GM21717 (cell line): ENCODE measurements around the gene DAGLB.
"Not testable (repeated sequence)": the region's sequence is repeated elsewhere in the genome, so short reads cannot be mapped to it uniquely, and the experiment has no call there.

Experiments used
- ATAC-seq: cut with Tn5 transposase; IDR thresholded peaks from one replicate; pipeline ENCODE4 v1.9.1; 2021; ENCODE audit warnings: mild to moderate bottlenecking, moderate library complexity; ENCODE audit not compliant: unreplicated experiment

The DAGLB gene

GRCh38 chr7:6401536-6401935 is 46.2 kb downstream of the DAGLB start:
- no peak for ATAC-seq

DNA sequence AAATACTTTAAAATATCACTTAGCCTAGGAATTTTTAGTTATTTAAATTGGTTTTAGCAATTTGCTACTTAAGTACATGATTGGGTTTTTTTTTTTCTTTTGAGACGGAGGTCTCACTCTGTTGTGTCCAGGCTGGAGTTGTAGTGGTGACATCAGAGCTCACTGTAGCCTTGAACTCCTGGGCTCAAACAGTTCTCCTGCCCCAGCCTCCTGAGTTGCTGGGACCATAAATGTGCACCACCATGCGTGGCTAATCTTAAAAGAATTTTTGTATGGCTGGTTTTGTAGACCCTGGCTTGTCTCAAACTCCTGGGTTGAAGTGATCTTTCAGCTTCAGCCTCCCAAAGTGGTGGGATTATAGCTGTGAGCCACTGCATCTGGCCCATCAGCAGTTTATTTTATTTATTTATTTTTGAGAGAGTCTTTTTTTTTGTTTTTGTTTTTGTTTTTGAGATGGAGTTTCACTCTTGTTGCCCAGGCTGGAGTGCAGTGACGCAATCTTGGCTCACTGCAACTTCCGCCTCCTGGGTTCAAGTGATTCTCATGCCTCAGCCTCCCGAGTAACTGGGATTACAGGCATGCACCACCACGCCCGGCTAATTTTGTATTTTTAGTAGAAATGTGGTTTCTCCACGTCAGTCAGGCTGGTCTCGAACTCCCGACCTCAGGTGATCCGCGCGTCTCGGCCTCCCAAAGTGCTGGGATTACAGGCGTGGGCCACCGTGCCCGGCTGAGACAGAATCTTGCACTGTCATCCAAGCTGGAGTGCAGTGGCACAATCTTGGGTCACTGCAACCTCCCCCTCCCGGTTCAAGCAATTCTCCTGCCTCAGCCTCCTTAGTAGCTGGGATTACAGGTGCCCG is 47.3 kb downstream of the DAGLB start:
- ATAC-seq, result not testable (repeated sequence)

DNA sequence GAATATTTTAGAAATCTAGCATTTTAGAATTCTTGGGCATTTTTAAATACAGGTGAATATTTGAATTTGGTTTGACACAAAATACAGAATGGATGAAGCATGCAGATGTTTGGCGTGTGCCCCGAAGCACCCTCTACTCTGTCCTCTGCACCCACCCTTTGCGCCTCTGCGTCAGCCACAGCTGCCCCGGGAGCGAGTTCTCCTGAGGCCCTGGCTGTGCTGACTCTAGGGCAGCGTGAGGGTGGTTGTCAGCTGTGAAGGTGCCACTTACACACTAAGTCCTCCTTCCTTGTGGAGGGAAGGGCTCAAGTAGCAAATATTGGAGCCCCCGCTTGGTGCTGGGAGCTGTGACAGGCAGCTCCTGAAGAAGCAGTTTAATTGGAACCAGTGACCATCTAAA is 48.4 kb downstream of the DAGLB start:
- ATAC-seq, result no peak

DNA sequence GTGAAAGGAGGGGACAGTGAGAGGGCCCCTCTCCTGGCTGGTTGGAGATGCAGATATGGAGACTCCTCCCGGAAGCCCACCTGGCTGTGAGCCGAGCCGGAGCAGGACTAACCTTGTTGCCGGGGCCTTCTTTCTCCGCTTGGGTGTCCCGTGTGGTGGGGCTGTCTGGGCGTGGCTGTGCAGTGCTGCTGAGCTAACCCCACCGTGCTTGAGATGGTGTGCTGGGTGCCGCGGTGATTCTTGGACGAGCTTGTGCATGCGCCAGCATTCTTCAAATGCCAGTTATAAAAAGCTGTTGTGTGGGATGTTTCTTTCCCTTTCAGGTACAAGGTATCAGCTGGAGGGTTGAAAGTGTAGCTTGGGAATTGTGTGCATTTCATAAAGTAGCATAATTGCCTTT is 48.8 kb downstream of the DAGLB start:
- ATAC-seq, result no peak

DNA sequence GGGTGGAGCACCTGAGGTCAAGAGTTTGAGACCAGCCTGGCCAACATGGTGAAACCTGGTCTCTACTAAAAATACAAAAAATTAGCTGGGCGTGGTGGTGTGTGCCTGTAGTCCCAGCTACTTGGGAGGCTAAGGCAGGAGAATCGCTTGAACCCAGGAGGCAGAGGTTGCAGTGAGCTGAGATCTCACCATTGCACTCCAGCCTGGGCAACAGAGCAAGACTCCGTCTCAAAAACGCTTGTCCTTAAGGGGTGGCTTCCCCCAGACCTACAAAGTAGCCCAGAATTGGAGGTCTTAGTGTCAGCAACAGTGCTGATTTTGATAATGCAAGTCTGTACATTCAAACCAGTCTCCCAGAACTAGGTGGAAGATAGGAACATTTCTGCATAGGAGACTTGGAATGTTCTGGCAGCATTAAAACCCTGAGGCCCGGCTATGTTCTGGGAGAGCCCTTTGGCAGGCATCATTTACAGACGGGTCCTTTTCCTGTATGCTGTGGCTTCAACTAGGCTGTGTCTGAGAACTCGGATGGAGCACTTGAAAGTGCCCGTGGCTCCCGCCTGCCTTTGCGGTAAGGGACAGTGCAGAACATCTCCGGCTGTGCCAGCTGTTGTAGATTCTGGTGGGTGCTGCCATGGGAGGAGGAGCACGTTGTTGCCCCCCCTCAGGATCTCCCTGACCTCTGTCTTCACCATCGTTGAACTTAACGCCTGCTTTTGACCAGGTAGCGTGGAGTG is 49.8 kb downstream of the DAGLB start:
- ATAC-seq, result not testable (repeated sequence)

GRCh38 chr7:6395898-6396595 is 51.7 kb downstream of the DAGLB start:
- no peak for ATAC-seq

- ATAC-seq, result no peak
These were observed 53.6 kb downstream of the DAGLB start for GRCh38 chr7:6394114-6394513.

- no peak for ATAC-seq
These were observed 54.1 kb downstream of the DAGLB start for GRCh38 chr7:6393667-6394056.

DNA sequence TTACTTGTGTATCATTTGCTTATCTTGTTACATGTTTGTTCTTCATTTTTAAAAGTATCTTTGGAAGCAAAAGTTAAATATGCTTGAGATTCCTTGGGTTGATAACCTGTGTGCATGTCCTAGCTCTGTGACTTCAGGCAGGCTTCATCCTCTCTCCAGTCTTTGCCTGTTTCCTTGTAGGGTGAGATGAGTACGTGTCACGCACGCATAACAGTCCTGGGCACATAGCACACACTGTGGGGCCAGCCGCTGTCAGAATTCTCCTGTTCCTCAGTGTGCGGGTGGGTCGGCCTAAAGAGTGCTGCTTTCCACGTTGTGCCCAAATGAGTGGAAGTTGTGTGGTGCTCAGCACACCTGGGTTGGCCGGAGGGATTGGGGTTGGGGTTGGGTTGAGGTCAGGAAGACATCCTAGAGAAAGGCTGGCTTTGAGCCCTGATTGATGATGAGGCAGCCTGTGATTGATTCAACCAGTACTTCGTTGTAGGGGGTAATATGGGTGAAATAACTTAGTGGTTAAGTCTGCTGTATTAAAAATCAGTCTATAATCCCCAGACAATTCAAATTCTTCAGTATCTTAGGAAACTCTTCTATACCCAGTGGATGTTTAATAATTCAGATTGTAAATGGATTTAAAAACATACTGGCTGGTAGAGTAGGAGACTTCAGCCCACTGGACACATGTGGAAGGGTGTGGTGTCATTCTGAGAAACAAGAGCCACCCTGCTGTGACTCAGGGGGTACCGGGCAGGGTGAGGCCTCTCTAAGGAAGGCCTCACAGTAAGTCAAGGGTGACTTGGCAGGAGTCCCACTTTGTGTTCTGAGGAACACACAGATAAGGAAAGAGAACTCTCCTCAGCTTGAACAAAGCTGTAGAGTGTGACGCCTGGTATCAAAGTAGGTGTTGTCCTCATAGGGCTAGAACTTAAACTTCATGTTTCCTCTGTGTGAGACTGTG is 54.8 kb downstream of the DAGLB start:
- ATAC-seq, result no peak

GRCh38 chr7:6389728-6390127 is 58.0 kb downstream of the DAGLB start:
- no peak for ATAC-seq

- no peak for ATAC-seq
These were observed 59.9 kb downstream of the DAGLB start for GRCh38 chr7:6387734-6388294.

DNA sequence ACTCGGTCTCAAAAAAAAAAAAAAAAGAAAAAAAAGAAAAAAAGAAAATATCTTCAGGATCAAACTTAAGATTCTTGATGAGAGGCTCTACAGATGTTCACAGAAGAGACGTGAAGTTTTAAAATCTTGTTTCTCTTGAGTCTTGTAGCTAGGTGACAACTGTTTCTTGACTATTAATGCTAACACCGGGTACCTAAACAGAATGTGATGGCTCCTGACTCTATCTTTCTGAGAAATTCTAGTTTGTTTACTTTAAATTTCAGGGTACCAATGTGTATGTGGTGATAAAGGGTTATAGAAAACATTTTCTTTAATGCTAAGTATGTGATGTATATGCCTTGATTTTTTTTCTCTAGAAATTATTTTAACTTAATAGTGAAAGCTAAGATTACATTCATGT is 61.0 kb downstream of the DAGLB start:
- ATAC-seq, result no peak

DNA sequence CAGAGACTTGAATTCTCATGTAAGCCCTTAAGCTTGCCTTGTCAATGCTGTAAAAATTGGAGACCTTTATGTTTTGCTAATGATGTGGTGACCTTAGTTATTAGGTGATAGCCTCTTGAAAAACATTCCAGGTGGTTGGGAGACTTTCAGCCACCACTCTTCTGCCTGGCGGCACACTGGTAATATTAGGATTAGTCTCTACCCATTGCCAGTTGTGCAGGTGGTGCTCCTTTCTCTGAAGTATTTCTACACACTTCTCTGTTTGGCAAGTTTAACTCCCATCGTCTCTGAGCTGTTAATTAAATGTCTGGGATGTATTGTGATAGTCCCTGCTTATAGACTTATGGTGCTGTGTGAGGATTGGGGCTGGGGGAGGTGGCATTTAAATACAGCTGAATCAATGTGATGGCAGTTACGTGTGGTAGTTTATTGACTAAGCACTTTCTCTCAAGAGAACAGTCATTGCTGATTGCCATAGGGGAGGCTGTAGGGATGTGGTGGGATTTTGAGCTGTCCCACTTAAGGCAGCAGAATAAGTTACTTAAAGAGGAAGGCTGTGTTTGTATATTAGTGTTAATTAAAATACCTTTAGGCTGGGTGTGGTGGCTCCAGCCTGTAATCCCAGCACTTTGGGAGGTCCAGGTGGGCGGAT is 61.7 kb downstream of the DAGLB start:
- no peak for ATAC-seq

DNA sequence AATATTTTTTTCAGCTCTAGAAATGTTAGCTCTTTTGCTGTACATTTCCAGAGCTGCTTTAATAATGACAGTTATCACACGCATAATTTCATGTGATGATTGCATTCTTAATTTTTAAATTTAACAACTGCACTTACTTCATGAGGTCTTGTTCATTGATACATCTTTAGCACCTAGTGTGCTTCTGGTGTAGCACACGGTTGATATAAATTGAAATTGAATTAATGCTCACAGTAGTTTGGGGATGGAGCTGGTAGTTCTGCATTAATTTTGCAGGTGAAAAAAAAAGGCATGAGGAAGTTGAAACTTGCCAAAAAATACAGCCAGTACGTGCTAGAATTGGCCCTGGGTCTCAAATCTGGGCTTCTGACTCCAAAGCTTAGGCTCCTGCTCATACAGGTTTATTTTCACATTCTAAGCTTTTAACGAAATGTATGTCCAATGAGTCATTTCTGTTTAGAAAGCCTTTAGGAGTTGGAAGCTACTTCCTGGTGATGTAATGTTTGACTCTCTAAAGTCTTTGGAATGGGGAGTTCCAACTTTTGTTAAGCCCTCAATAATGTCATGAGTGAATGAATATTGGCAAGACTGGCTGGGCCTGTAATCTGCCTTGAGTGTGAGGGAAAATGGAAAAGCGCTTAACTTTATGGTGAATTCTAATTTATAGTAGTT is 62.5 kb downstream of the DAGLB start:
- ATAC-seq, result no peak

- ATAC-seq, result no peak
These were observed 63.4 kb downstream of the DAGLB start for GRCh38 chr7:6384327-6384726.

GRCh38 chr7:6382817-6383216 is 64.9 kb downstream of the DAGLB start:
- ATAC-seq, result no peak

DNA sequence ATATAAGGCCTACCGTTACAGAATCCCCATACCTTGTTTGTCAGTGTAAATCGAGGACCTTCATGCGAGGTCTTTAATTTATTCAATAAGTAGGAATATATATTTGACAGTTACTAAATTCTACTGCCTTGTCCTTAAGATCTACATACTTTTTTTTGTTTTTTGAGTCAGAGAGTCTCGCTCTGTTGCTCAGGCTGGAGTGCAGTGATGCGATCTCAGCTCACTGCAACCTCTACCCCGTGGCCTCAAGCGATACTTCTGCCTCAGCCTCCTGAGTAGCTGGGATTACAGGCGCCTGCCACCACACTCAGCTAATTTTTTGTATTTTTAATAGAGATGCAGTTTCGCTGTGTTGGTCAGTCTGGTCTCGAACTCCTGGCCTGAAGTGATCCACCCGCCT is 65.9 kb downstream of the DAGLB start:
- ATAC-seq, result not testable (repeated sequence)

GRCh38 chr7:6380310-6381095 is 67.3 kb downstream of the DAGLB start:
- ATAC-seq, result no peak
